Measurements from ENCODE around the gene DNAAF6.

Gene DNAAF6

DNA sequence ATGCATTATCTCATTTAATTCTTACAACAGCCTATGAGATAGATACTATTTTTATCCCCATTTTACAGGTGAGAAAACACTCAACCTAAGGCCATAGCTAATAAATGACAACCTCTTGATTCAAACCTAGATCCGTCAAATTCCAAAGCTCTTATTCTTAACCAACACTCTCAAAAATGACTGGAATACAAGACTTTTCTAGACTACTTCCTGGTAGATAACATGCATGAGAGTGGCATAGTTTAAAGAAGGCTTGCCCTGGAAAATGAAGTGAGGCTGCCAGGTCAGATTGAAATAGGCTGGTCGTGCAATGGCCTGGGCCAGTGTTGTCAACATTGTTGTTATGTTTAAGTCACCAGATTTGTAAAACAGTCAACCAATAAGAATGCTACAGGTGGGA, 86.6 kb downstream of the DNAAF6 start:
- no peak for DNase-seq

All from anterior cingulate cortex (tissue), 58 donors.